Fibroblast of pulmonary artery (primary cell): ENCODE results near the gene EEF2.

Experiments
- DNase-seq: peaks from one replicate; pipeline ENCODE4 v3.0.0-alpha.2; 2010; ENCODE audit warnings: low read depth
- H3K4me3 ChIP-seq: replicated peaks from 2 replicates; pipeline ENCODE4 v1.5.1; 2011; ENCODE audit warnings: low read depth, mild to moderate bottlenecking, control low read depth, low read length, moderate library complexity
- TF ChIP-seq, protein P1 (sequence below): IDR thresholded peaks from 2 replicates; pipeline ENCODE4 v1.5.1; 2011; ENCODE audit warnings: mild to moderate bottlenecking, control low read depth, low read length, inconsistent platforms; ENCODE audit errors: missing control alignments

Gene EEF2

DNA sequence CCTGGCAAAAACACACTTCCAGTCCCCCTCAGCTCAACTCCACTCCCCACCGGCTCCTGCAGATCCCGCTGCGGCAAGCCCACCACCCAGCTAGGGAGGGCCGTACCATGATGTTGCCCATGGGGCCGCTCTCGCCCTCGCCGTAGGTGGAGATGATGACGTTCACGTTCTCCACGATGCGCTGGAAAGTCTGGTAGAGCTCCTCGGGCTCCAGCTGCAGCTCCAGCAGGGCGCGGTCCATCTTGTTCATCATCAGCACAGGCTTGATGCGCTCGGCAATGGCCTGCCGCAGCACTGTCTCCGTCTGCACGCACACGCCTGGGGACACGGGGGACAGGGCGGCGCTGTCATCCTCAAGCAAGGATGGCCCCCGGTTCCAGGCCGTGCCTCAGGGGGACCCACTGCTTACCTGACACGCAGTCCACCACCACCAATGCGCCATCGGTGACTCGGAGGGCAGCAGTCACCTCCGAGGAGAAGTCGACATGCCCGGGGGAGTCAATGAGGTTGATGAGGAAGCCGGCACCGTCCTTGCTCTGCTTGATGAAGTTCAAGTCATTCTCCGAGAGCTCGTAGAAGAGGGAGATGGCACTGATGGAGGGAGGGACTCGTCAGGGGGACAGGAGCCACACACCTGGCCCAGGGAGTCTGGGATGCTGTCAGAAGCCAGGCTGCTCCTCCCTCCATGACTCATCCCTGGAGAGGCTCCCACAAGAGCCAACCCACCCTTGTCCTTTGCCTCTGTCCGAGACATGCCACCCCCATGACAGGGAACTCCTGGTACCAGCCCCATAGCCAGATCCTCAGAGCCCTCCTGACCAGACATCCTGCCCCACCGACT lies 2.3 kb downstream of the EEF2 start:
- H3K4me3 ChIP-seq = peak overlapping the region; percentile 100
- peak; percentile 42 for DNase-seq

DNA sequence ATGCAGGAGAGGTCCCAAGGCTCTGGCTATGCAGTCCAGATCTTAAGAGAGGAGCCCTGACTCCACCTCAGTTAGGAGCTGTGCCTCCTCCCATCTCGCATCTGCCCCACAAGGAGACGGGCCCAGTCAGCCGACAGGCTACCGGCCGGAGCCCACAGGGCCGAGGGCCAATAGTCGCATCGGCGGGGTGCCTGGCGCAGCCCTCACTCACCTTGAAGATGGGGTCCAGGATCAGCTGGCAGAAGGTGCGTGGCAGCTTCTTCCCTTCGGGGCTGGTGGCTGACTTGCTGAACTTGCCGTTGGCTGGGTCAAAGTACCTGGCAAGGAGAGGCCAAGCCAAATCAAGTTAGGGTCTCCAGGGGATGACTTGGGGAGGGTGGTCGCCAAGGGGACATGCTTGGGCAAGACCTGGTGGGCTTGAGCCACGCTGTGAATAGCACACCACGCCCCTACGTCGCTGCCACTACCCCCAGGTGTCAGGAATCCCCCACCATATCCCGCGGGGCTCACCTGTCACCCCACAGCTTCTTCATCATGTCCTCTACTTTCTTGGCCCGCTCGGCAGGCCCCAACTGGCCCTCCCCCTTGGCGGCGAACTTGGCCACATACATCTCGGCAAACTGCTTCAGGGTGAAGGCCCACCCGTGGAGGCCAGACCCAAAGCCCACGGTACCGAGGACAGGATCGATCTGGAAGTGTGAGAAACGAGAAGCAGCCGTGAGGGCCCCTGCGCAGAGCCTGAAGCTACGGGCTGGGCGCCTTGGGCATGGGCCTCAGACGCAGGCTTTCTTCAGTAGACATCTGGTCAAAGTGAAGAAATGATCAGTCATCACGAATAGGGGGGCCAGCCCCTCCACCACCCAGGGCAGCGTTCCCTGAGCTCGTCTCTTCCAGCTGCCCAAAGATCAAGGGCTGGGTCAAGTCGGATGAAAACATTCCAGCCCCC lies 3.3 kb downstream of the EEF2 start:
- TF ChIP-seq, protein P1, sequence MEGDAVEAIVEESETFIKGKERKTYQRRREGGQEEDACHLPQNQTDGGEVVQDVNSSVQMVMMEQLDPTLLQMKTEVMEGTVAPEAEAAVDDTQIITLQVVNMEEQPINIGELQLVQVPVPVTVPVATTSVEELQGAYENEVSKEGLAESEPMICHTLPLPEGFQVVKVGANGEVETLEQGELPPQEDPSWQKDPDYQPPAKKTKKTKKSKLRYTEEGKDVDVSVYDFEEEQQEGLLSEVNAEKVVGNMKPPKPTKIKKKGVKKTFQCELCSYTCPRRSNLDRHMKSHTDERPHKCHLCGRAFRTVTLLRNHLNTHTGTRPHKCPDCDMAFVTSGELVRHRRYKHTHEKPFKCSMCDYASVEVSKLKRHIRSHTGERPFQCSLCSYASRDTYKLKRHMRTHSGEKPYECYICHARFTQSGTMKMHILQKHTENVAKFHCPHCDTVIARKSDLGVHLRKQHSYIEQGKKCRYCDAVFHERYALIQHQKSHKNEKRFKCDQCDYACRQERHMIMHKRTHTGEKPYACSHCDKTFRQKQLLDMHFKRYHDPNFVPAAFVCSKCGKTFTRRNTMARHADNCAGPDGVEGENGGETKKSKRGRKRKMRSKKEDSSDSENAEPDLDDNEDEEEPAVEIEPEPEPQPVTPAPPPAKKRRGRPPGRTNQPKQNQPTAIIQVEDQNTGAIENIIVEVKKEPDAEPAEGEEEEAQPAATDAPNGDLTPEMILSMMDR = no peak
- DNase-seq = no peak
- no peak overlapping the region for H3K4me3 ChIP-seq

More for the DNA sequence above, 2.3 kb downstream of the EEF2 start:
- TF ChIP-seq, protein P1 = no peak

DNA sequence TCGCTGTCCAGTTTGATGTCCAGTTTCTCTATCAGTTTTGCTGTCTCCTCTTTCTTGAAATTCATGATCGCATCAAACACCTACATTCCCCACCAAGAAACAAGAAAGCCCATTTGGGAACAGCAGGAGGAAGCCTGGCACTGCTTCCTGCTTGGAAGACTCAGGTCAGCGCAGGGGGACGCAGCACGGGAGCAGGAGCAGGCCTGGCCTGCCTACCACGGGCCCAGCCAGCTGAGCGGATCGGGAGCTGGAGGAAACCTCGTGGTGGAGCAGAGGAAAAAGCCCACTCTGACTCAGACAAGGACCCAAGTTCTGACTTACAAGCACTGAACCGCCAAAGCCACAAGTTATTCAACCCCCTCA lies 3.9 kb downstream of the EEF2 start:
- DNase-seq = no peak
- TF ChIP-seq, protein P1 = no peak
- no peak overlapping the region for H3K4me3 ChIP-seq

DNA sequence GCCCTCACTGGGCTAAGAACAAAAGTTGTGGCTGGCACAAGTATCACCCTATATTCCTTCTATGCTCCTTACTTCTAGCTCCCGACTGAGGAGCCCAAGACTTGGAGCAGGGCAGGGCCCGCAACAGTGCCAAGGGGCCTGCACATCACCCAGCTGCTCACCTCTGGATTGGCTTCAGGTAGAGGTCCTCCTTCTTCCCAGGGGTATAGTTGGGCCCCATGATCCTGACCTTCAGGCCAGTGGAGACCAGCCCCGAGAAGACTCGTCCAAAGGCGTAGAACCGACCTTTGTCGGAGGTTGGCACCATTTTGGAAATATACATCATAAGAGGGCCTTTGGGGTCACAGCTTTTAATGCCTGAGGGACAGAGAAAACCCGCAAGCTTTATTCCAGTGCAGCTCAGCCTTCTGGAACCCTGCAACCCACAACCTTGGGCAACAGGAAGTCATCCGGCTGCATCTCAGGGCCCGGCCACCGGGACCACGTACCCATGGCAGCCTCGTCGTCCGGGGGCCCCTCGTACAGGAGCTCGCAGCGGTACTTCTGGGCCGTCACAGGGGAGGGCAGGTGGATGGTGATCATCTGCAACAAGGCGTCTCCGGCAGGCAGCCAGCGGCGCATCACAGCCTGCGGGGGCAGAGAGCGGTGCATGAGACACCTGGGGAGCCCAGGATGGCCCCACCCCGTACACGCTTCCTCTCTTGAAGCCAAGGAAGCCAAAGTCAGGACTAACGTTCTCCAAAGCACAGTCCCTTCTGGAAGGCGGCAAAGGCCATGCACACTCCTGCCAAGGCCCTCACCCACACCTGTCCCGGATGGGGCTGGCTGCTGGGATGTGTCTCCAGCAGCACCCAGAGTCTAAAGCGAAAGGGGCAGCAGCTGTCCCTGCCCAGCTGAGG lies 4.7 kb downstream of the EEF2 start:
- TF ChIP-seq, protein P1 = no peak
- no peak overlapping the region for H3K4me3 ChIP-seq
- DNase-seq = no peak

DNA sequence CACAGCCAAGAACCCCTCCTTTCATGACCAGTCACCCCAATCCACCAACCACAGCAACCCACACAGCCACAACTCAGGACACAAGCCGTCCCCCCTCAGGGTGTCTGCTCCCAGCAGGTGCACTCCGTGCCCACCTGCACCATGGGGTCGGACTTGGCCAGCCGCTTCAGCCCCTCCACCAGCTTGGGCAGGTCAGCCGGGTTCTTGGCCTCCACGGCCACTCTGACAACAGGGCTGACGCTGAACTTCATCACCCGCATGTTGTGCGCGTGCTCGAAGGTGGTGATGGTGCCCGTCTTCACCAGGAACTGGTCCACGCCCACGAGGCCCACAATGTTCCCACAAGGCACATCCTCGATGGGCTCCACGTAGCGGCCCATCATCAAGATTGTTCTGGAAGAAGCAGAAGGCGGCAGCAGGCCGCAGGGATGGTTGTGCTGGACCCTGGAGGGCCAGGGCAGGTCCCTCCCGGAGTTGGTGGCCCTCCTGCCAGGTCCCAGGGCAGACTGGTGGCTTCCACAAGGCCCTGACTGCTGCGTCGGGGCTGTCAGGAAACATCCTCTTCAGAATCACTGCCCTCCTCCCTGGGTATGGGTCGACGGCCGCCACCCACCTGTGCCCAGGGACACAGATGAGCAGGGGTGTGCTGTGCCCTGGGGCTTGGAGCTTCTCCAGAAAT lies 5.5 kb downstream of the EEF2 start:
- TF ChIP-seq, protein P1 = no peak
- DNase-seq = no peak
- H3K4me3 ChIP-seq = no peak overlapping the region

DNA sequence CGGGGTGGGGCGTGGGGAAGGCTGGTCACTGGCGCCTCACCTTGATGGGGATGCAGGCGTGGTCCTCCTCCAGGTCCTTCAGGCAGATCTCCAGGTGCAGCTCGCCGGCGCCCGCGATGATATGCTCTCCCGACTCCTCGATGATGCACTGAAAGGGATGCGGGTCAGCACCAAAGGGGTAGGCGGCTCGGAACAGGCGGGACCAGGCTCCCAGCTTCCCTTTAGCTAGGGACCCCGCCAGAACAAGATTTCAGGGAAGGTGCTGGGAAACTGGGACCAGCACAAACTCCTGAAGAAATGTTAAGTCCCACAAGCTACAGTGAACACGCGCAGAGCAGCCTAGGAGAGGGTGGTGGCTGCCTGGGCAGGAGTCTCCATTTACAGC lies 6.0 kb downstream of the EEF2 start:
- TF ChIP-seq, protein P1 = no peak
- H3K4me3 ChIP-seq = no peak overlapping the region
- no peak for DNase-seq
